GM06990 (cell line): ENCODE data around the gene GPC6.

Experiments
- DNase-seq: peaks from one replicate; pipeline ENCODE4 v3.0.0-alpha.2; 2011; ENCODE audit not compliant: insufficient read length; ENCODE audit errors: extremely low read depth
- H3K27me3 ChIP-seq: replicated peaks from 2 replicates; pipeline ENCODE4 v1.6.0; 2011; ENCODE audit warnings: low read length; ENCODE audit not compliant: control insufficient read depth, insufficient read depth
- H3K36me3 ChIP-seq: 2 replicates; pipeline ENCODE4 v1.5.1; 2011; ENCODE audit warnings: low read length; ENCODE audit not compliant: control insufficient read depth, insufficient read depth
- H3K4me3 ChIP-seq: replicated peaks from 2 replicates; pipeline ENCODE4 v1.5.1; 2011; ENCODE audit warnings: low read depth, mild to moderate bottlenecking, control low read depth, low read length
- CTCF ChIP-seq: IDR thresholded peaks from 2 replicates; pipeline ENCODE4 v1.5.1; 2011; ENCODE audit warnings: low read length, control low read depth, mild to moderate bottlenecking, inconsistent platforms; ENCODE audit not compliant: insufficient read depth, poor library complexity, severe bottlenecking

GPC6 gene

GRCh38 chr13:93673885-93674284 lies 447.3 kb downstream of the GPC6 start:
- TF ChIP-seq CTCF, result no peak
- no peaks in the 10 kb centered on the region for H3K27me3 ChIP-seq
- no peaks in the 10 kb centered on the region for H3K36me3 ChIP-seq
- no peak for DNase-seq
- no peak overlapping the region for H3K4me3 ChIP-seq

- no peak overlapping the region for H3K4me3 ChIP-seq
- H3K27me3 ChIP-seq, result no peaks in the 10 kb centered on the region
- no peaks in the 10 kb centered on the region for H3K36me3 ChIP-seq
- no peak for DNase-seq
- TF ChIP-seq CTCF, result no peak
These were observed 447.7 kb downstream of the GPC6 start for GRCh38 chr13:93674337-93674755.

GRCh38 chr13:93680329-93680728 lies 453.7 kb downstream of the GPC6 start:
- Histone ChIP-seq H3K36me3 (no peaks in the 10 kb centered on the region), H3K4me3 (no peak overlapping the region), H3K27me3 (no peaks in the 10 kb centered on the region)
- no peak for DNase-seq
- TF ChIP-seq CTCF, result no peak

- no peak for TF ChIP-seq CTCF
- Histone ChIP-seq H3K4me3 (no peak overlapping the region), H3K27me3 (no peaks in the 10 kb centered on the region), H3K36me3 (no peaks in the 10 kb centered on the region)
- no peak for DNase-seq
These were observed 459.3 kb downstream of the GPC6 start for GRCh38 chr13:93685900-93686299.

- Histone ChIP-seq H3K27me3 (no peaks in the 10 kb centered on the region), H3K36me3 (no peaks in the 10 kb centered on the region), H3K4me3 (no peak overlapping the region)
- no peak for TF ChIP-seq CTCF
- no peak for DNase-seq
These were observed 459.8 kb downstream of the GPC6 start for GRCh38 chr13:93686399-93686798.

- H3K27me3 ChIP-seq, result no peaks in the 10 kb centered on the region
- DNase-seq, result no peak
These were observed 460.7 kb downstream of the GPC6 start for GRCh38 chr13:93687261-93687660.

More at GRCh38 chr13:93687261-93687660, 460.7 kb downstream of the GPC6 start:
- H3K4me3 ChIP-seq, result no peak overlapping the region
- H3K36me3 ChIP-seq, result no peaks in the 10 kb centered on the region
- TF ChIP-seq CTCF, result no peak
